NCI-H2171 (cell line): ENCODE data around the gene KLHL24.
"Not testable (repeated sequence)": the region's sequence is repeated elsewhere in the genome, so short reads cannot be mapped to it uniquely, and the experiment has no call there.

ENCODE experiments used
- DNase-seq: peaks from one replicate; lab custom pipeline; 2025; lab: John Stamatoyannopoulos, UW

Gene KLHL24

DNA sequence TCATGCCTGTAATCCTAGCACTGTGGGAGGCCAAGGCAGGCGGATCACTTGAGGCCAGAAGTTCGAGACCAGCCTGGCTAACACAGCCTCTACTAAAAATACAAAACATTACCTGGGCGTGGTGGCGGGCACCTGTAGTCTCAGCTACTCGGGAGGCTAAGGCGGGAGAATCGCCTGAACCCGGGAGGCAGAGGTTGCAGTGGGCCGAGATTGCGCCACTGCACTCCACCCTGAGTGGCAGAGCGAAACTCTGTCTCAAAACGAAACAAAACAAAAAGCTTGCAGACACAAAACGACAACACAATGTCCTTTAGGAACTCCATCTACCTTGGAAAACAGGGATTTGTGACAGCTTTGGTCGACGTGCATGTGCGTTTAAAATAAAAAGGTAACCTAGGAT is 716 bp upstream of the KLHL24 start:
- no peak for DNase-seq

DNA sequence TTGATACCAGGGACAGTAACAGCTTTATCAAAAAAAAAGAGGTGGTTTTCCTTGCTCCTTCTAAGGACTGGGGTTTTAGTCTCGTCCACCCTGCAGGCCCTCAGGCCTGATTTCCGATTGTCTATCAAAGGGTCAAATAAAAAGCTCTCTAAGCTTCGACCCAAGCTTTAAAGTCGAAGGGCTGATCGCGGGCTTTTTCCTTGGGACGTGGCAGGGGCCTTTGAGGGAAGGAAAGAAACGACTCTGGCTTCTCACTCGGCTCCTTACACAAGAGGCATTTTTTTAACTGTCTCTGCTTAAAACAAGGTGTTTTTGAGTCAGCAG is 354 bp upstream of the KLHL24 start:
- DNase-seq = no peak

DNA sequence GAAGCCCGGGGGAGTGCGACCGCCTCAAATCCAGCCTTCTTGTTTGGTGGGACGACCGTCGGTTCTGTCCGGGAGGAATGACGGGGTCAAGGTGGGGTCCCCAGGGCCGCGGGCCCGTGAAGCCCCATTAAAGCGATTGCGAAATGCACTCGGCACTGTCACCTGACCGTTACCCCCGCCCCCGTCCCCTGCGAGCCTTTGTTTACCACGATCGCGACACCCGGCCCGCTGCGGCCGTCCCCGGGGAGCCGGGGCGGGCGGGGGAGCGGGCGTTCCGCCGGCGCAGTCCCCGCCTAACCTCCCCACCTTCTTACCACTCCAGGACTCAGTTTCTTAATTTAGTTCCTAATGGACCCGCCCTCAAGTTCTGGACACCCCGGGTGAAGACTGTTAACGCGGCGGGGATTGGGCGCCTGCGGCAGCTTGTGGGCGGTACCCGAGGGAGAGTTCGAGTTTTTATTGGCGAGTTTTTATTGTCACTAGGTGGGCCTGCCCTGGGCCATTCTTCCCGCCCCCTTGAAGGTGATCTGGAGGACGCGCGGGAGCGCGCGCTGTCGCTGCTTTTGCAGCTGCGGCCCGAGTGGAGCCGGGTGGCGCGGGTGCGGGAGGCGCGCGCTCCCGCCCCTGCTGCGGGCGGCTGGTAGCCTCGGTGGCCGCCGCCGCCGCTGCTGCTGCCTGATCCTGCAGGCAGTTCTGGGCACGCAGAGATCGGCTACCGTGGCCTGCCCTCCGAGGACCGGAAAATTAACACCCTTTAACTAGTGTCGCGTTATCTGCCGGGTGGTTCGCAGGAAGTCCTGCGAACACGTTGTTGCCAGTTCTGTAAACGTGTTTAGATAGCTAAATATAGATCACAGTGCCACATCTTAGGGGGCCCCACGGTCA is 1.0 kb downstream of the KLHL24 start:
- DNase-seq = peak; percentile 96

DNA sequence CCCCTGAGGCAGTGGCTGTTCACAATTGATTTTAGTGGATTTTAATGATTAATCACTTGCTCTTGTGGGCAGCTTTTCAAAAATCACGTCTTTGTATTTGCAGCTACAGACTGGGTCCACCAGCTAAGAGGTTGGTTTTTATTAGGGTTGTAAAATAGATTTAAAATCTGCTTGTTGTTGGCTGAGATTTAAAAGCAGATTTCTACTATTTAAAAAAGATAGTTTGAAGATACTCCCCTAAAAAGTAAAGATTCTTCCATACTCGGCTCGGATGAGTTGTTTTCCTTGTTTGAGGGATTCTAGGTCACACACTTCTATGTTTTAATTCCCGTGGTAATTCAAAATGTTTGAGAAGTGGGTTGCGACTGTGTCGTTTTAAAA is 1.7 kb downstream of the KLHL24 start:
- no peak for DNase-seq

DNA sequence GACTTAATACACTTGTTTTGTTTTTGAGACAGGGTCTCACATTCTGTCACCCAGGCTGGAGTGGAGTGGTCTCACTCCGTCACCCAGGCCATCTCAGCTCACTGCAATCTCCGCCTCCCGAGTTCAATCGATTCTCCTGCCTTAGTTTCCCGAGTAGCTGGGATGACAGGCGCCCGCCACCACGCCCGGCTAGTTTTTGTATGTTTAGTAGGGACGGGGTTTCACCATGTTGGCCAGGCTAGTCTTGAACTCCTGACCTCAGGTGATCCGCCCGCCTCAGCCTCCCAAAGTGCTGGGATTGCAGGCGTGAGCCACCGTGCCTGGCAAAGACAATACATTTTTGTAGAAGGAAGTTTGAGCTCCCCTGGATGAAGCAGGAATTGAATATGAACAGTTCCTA is 2.2 kb downstream of the KLHL24 start:
- DNase-seq = not testable (repeated sequence)

DNA sequence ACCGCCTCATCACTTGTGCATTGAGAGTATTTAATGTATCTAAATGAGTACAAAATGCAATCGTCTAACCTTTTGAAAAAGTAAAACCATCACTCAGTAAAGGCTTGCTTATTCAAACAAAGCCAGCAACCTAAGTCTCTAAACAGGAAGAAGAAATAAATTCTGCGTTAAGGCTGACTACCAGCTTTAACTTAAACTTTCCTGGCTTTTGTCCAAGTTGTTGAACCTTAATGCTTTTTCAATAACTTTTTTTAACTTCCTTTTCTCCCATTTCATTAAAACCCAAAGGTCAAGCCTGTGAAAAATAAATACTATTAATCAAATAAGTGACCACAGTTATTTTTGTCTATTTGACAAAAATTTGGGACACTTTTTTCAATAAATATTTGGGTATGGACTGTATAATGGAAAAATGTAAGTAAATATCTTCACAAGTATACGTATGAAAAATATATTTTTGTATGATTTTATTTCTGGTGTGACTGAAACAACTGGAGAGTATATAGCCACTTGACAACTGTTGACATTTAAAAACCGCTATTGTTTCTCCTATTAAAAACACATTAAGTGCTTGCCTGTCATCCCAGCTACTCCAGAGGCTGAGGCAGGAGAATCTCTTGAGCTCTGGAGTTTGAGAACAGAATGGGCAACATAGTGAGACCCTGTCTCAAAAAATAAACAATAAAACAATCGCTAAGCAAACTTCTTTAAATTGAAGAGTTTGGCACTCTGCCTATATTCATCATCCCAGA is 2.9 kb downstream of the KLHL24 start:
- DNase-seq = no peak

DNA sequence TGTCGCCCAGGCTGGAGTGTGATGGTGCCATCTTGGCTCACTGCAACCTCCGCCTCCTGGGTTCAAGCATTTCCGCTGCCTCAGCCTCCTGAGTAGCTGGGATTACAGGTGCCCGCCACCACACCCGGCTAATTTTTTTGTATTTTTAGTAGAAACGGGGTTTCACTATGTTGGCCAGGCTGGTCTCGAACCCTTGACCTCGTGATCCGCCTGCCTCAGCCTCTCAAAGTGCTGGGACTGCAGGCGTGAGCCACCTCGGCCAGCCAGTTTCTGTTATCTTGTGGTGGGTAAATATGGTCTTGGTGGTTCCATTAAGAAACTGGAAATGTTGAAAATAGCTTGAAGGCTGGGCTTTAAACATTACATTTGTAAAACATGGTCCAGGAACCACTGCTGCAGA is 5.2 kb downstream of the KLHL24 start:
- DNase-seq = not testable (repeated sequence)

DNA sequence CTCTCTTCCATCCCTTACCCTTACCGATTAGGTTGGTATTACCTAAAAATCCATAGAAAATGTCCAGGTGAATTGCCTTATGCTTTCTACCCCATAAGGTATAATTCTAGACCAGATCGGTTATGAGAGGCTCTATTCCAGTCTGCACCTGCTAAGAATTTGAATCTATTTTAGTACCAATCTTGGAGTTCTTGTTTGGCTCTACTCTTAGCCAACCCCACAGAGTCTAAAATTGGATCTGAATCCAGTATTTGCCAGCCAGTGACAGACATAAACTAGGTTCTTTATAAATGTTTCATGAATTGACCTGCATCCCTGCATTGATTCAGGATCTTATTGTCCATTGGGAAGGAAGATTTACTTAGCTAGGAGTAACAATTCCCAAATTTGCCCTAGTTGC is 6.5 kb downstream of the KLHL24 start:
- DNase-seq = no peak

DNA sequence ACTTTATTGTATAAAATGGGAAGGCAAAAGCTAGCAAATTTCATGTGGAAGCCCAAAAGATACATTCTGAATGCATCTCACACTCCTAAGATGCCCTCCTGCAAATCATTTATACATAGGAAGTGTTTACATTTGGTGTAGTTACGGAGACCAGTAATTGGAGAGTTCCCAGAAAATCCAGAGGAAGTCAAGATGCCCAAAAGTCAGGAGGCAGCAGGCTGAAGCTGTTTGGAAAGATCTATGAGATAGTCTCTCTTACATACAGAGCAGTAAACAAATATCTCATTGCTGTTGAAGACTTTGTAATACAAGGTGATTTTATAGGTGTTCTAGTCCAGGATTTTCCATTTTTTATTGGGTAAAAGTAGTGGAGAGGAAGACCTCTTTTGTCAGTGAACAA is 8.8 kb downstream of the KLHL24 start:
- no peak for DNase-seq

DNA sequence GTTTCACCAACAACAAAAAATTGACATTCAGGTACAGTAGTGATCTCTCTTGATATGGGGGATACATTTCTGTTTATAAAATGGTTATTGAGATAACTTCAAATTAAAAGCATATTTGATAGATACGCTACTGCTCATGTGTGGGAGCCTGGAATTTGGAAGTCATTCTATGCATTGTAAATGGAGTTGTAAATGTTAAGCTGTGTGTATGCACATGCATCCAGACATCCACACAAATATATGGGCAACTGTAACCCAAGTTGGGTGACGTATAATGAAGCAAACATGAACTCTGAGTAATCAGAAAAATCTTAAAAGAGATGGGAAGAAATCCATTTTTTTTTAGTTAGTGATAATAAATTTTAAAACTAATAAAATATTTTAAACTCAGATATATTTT is 9.8 kb downstream of the KLHL24 start:
- DNase-seq = no peak

DNA sequence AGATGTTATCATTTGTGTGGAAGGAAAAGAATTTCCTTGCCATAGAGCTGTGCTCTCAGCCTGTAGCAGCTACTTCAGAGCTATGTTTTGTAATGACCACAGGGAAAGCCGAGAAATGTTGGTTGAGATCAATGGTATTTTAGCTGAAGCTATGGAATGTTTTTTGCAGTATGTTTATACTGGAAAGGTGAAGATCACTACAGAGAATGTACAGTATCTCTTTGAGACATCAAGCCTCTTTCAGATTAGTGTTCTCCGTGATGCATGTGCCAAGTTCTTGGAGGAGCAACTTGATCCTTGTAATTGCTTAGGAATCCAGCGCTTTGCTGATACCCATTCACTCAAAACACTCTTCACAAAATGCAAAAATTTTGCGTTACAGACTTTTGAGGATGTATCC is 15.1 kb downstream of the KLHL24 start:
- no peak for DNase-seq

DNA sequence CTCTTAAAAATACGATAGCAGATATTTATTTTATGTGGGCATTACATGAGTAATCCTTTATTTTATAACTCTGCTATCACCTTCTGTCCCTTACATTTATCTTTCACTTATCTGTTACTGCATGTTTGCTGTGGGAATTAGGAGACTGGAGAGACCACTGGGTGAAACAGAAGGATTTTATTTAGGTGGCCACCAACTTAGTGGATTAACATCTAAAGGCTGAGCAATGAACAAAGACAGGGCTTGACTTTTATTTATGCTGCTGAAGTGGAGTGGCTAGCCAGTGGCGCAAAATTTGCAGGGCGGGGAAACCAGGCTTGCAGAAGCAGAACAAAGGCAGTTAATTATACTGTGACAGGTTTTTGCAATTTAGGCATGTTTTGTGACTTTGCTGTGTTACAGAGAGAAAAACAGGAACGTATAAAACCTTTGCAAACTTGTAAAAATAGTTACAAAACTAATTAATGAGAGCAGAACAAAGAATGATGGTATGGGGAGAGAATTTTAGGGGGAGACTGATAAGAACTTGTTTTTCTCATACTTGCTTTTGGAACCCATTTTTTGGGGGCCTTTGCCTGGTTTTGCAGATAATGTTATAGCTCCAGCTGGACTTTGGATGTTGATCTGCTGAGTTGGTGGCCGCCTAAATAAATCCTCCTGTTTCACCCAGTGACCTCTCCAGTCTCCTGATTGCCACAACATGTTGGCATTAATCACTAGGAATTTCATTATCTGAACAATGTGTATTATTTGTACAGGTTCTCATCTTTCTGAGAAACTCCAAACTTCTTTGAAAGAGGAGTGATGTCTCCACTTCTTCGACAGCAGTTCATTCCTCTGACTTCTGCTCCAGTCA is 18.0 kb downstream of the KLHL24 start:
- no peak for DNase-seq

DNA sequence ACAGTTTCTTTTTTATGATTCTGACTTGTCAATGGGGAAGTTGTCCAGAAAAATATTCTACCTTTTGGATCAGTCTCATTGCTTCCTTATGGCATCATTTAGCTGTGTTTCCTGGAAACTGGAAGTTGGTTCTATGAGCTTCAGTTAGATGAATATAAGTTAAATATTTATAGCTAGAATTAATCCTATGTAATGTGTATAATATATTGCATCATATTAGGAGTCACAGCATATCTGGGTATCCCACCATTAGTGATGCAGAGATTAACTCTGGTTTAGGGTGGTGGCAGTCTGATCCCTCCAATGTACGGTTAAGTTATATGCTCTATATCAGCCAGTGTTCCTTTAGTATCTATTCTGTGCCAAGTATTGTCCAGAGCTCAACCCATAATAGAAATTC is 19.3 kb downstream of the KLHL24 start:
- no peak for DNase-seq

DNA sequence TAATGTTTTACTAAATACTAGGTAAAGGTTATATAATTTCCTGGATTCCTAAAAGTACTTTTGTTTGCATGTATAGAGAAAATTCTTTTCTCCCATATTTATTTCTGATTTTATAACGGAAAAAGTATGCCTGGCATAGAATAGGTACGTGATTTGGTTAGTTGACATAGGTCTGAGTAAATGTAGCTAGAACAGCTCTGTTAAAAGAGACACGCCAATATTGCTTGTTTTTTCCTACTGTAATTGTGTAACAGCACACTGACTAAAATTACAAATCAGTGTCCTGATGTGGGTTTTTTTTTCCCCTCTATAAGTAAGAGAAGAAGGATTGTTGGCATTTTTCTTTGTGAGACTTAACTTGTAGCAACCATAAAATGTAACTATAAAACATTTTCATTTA is 26.7 kb downstream of the KLHL24 start:
- DNase-seq = no peak

DNA sequence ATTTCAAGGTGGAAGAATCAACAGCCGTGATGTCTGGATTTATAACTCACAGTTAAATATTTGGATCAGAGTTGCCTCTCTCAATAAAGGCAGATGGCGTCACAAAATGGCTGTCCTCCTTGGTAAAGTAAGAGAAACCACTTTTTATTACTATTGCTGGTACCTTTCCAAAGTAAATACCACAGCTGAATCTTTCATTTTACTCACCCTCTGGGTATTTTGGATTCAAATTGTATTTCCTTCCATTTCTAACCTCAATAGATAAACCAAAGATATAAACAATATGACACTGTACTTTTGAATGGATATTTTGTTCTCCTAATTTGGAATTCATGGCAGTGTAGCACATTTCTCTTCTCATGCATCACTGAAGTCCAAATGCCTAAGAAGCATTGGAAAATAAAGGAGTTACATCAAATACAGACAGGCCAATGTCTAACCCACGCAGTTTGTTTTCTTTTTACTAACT is 29.5 kb downstream of the KLHL24 start:
- DNase-seq = no peak

DNA sequence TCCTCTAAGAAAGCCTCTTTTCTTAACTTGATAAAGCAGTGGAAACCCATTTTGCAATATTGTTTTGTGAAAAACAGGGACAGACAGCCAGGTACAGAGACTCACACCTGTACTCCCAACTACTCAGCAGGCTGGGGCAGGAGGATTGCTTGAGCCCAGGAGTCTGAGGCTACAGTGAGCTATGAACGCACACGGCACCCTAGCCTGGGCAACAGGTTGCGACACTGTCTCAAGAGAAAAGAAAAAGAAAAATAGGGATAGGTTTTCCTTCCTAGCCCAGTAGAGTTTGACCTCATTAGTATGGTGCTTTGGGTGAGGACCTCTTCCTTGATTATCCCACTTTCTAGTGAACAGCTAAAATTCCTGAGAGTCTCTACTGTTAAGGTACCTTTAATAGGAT is 44.6 kb downstream of the KLHL24 start:
- DNase-seq = no peak

DNA sequence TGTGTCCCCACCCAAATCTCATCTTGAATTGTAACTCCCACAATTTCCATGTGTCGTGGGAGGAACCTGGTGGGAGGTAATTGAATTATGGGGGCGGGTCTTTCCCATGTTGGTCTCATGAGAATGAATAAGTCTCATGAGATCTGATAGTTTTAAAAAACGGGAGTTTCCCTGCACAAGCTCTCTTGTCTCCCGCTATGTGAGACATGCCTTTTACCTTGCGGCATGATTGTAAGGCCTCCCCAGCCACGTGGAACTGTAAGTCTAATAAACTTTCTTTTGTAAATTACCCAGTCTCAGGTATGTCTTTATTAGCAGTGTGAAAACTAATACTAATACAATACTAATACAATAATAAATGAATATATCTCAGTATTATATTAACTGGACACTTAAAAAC is 52.3 kb downstream of the KLHL24 start:
- no peak for DNase-seq

DNA sequence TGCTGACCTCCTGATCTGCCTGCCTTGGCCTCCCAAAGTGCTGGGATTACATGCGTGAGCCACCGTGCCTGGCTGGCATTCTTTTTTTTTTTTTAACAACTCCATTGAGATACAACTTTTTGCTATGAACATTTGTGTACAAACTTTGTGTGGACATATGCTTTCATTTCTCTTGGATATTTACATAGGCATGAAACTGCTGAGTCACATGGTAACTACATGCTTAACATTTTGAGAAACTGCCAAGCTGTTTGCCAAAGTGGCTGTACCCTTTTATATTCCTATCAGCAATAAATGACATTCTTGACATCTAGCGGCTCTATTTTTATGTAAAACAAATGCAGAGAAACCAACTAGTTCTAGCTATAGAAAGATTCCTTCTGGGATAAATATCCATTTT is 53.5 kb downstream of the KLHL24 start:
- DNase-seq = no peak

DNA sequence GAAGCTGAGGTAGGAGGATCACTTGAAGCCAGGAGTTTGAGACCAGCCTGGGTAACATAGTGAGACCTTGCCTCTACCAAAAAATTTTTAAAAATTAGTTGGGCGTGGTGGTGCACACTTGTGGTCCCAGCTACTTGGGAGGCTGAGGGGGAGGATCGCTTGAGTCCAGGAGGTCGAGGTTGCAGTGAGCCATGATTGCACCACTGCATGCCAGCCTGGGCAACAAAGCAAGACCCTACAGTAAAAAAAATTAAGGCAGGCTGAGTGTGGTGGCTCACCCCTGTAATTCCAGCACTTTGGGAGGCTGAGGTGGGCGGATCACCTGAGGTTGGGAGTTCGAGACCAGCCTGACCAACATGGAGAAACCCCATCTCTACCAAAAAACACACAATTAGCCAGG is 54.2 kb downstream of the KLHL24 start:
- not testable (repeated sequence) for DNase-seq

DNA sequence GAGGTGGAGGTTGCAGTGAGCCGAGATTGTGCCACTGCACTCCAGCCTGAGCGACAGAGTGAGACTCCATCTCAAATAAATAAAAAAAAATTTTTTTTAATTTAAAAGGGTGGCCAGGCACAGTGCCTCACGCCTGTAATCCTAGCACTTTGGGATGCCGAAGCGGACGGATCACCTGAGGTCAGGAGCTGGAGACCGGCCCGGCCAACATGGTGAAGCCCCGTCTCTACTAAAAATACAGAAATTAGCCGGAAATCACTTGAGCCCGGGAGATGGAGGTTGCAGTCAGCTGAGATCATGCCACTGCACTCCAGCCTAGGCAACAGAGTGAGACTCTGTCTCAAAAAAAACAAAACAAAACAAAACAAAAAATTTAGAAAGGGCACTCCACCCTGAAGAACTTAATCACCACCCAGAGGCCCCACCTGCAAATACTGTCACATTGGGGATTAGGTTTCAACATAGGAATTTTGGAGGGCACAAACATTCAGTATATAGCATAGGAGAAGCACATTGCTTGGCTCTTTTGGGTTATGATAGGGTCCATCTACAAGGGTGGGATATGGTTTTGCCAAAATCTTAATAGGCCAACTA is 55.1 kb downstream of the KLHL24 start:
- DNase-seq = no peak

DNA sequence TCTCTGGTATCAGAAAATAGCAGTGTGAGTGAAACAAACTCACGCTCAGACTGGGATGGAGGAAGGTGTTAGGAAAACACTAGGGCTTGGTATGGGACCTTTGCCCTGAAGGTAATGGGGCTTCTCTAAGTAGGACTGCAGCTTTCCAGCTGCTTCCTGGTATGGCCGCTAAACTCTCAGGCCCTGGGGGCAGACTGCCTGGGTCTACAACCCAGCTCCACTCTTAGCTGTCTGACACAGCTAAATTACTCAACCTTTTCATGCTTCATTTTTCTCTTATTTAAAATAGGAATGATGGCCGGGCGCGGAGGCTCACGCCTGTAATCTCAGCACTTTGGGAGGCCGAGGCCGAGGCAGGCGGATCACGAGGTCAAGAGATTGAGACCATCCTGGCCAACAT is 57.0 kb downstream of the KLHL24 start:
- DNase-seq = no peak
